Effector memory CD4-positive, alpha-beta T cell (primary cell): ENCODE results near the gene COPS9.

Source experiments
- DNase-seq, 3 donors: peaks; one replicate each; pipeline ENCODE4 v3.0.0-alpha.2; 2020
- H3K27ac ChIP-seq: 2 replicates; pipeline ENCODE4 v1.7.0; 2013; ENCODE audit warnings: mild to moderate bottlenecking, low read length, moderate library complexity; ENCODE audit not compliant: insufficient read depth, poor library complexity, severe bottlenecking
- H3K27me3 ChIP-seq: replicated peaks from 2 replicates; pipeline ENCODE4 v1.7.0; 2013; ENCODE audit warnings: mild to moderate bottlenecking, low read length; ENCODE audit not compliant: insufficient read depth, control insufficient read depth, poor library complexity, severe bottlenecking
- H3K36me3 ChIP-seq: 2 replicates; pipeline ENCODE4 v1.7.0; 2013; ENCODE audit warnings: mild to moderate bottlenecking, low read length, moderate library complexity; ENCODE audit not compliant: control insufficient read depth, insufficient read depth
- H3K4me1 ChIP-seq: 2 replicates; pipeline ENCODE4 v1.7.0; 2013; ENCODE audit warnings: low read length, mild to moderate bottlenecking; ENCODE audit not compliant: control insufficient read depth, insufficient read depth, poor library complexity, severe bottlenecking
- H3K4me3 ChIP-seq: 2 replicates; pipeline ENCODE4 v1.7.0; 2013; ENCODE audit warnings: low read length, low read depth, mild to moderate bottlenecking; ENCODE audit not compliant: insufficient read depth, poor library complexity, severe bottlenecking
- H3K9me3 ChIP-seq: 2 replicates; pipeline ENCODE4 v1.7.0; 2013; ENCODE audit warnings: mild to moderate bottlenecking, low read length, moderate library complexity; ENCODE audit not compliant: control insufficient read depth

COPS9 gene

DNA sequence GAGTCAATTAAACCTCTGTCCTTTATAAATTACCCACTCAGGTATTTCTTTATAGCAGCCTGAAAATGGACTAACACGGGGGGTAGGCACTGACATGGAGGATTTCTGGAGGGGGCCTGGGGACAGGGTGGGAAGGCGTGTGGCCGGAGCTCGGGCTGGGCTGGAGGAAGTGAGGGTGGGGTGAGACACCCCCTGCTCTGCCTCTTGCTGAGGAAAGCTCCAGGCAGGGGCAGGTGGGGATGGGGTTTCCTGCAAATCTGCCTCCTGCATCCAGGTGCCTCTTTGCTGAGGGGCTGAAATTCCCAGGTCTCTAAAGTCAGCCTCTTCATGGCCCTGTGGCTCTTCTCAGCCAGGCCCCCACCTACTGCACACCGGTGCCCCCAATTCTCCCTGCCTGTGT lies 30.1 kb upstream of the COPS9 start:
- Histone ChIP-seq H3K4me1 (no peaks in the 10 kb centered on the region), H3K36me3 (no peaks in the 10 kb centered on the region), H3K9me3 (no peaks in the 10 kb centered on the region), H3K27ac (no peak overlapping the region), H3K4me3 (no peak overlapping the region), H3K27me3 (no peaks in the 10 kb centered on the region)
- DNase-seq: no peak

GRCh38 chr2:240165661-240166060 lies 29.6 kb upstream of the COPS9 start:
- Histone ChIP-seq H3K27ac (no peak overlapping the region), H3K4me1 (no peaks in the 10 kb centered on the region), H3K27me3 (no peaks in the 10 kb centered on the region), H3K36me3 (no peaks in the 10 kb centered on the region), H3K4me3 (no peak overlapping the region), H3K9me3 (no peaks in the 10 kb centered on the region)
- no peak for DNase-seq

- Histone ChIP-seq H3K4me3 (no peak overlapping the region), H3K4me1 (no peaks in the 10 kb centered on the region), H3K27me3 (no peaks in the 10 kb centered on the region), H3K9me3 (no peaks in the 10 kb centered on the region), H3K36me3 (no peaks in the 10 kb centered on the region), H3K27ac (no peak overlapping the region)
- no peak for DNase-seq
Measured at GRCh38 chr2:240165034-240165433, 28.9 kb upstream of the COPS9 start.

DNA sequence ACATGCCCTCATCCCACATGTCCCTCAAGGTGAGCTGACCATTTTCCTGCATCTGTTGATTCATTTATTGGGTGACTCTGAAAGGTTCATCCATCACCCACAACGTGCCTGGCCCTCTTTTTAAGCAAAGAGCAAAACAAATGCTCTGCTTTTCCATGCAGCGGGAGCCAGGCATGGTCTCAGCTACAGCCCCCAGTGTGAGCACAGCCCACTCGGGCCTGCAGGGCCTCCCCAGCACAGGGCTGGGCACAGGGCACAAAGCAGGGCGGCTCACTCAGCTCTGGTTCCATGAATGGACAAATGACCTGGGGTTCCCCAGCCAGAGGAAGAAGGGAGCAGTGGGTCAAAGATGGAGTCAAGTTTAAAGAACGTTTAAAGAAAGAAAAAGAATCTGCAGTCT lies 28.5 kb upstream of the COPS9 start:
- H3K27ac ChIP-seq: no peak overlapping the region
- no peak overlapping the region for H3K4me3 ChIP-seq
- no peak for DNase-seq
- H3K27me3 ChIP-seq: no peaks in the 10 kb centered on the region
- no peaks in the 10 kb centered on the region for H3K4me1 ChIP-seq
- H3K9me3 ChIP-seq: no peaks in the 10 kb centered on the region
- H3K36me3 ChIP-seq: no peaks in the 10 kb centered on the region

- H3K27me3 ChIP-seq: no peaks in the 10 kb centered on the region
- H3K4me1 ChIP-seq: no peaks in the 10 kb centered on the region
- no peak overlapping the region for H3K4me3 ChIP-seq
- no peaks in the 10 kb centered on the region for H3K9me3 ChIP-seq
- H3K36me3 ChIP-seq: no peaks in the 10 kb centered on the region
- no peak for DNase-seq
- no peak overlapping the region for H3K27ac ChIP-seq
Measured at GRCh38 chr2:240163844-240164574, 27.9 kb upstream of the COPS9 start.

- Histone ChIP-seq H3K4me1 (no peaks in the 10 kb centered on the region), H3K4me3 (no peak overlapping the region), H3K27ac (no peak overlapping the region), H3K9me3 (no peaks in the 10 kb centered on the region), H3K27me3 (no peaks in the 10 kb centered on the region), H3K36me3 (no peaks in the 10 kb centered on the region)
- no peak for DNase-seq
Measured at GRCh38 chr2:240162939-240163714, 27.0 kb upstream of the COPS9 start.

DNA sequence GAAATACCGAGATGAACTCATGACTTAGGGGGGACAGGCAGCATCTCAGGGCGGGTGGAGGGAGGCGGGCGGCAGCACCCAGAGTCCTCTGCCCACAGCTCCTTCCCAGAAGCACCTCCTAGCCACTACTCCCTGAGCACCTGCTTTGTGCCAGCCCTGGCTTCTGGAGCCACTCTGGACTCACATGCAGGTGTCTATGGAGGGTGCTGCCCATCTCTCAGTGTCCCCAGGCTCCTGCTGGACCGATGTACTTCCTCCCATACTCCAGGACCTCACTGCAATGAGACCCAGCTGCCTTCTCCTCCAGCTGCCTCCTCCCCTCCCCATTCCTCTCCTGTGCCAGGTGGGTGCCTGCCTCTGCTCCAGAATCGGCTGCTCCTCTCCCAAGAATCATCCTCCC lies 26.4 kb upstream of the COPS9 start:
- no peaks in the 10 kb centered on the region for H3K36me3 ChIP-seq
- no peak overlapping the region for H3K4me3 ChIP-seq
- no peaks in the 10 kb centered on the region for H3K9me3 ChIP-seq
- H3K4me1 ChIP-seq: no peaks in the 10 kb centered on the region
- no peak for DNase-seq
- H3K27ac ChIP-seq: no peak overlapping the region
- no peaks in the 10 kb centered on the region for H3K27me3 ChIP-seq

DNA sequence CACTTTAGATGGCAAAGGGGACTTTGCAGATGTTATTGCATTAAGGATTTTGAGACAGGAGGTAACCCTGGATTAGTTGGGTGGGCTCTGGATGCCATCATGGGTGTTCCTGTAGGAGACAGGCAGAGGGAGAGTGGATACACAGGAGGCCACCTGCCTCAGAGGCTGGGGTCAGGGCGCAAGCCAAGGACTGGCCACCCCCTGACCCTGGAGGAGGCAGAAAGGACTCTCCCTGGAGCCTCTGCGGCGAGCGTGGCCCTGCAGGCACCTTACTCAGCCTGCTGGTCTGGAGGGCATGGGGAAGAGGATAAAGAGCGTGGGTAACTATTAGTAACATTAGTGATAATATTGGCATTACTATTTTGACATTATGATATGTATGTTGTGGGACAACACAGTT lies 25.9 kb upstream of the COPS9 start:
- Histone ChIP-seq H3K4me3 (no peak overlapping the region), H3K27ac (no peak overlapping the region), H3K36me3 (no peaks in the 10 kb centered on the region), H3K4me1 (no peaks in the 10 kb centered on the region), H3K27me3 (no peaks in the 10 kb centered on the region), H3K9me3 (no peaks in the 10 kb centered on the region)
- no peak for DNase-seq

GRCh38 chr2:240161087-240161750 lies 25.1 kb upstream of the COPS9 start:
- no peak for DNase-seq
- Histone ChIP-seq H3K27me3 (no peaks in the 10 kb centered on the region), H3K4me3 (no peak overlapping the region), H3K27ac (no peak overlapping the region), H3K36me3 (no peaks in the 10 kb centered on the region), H3K4me1 (no peaks in the 10 kb centered on the region), H3K9me3 (no peaks in the 10 kb centered on the region)
